ENCODE results near the gene ROR1. TPM values are rescaled to one million over a fixed set of nuclear protein-coding genes. Genes with fewer than 3 reads are reported as not detected.

Gene ROR1
- total and polyA plus RNA-seq, 2 donors (not counting 3 experiments of a cell fraction or from before 2014, with no cell fraction given): 2.6 to 3.5 TPM

DNA sequence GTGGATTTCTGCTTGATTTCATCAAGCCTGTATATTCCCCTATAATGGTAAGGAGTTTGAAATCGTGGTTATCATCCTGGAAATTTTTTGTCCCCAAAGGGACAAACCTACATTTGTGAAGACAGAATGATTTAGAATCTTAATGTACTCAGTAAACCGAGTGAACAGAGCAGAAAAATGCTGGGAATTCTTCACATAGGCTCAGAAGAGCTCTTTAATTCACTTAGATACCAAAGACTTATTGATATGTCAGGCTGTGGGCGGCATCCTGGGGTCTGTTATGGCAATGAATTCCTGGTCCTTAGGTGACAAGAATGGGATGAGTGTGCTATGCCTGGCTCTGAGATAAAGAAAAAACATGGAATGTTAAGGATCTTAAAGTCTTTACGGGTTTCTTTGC, 74.9 kb downstream of the ROR1 start:
- dilution Hi-C loops (cut with MboI; ENCODE audit: extremely low pct_ligation_motif_present, low sequenced_read_pairs) (no loop called here), intact Hi-C loops (cut with micrococcal nuclease) (loop anchor here (10.0 kb wide), 1 partner anchor 56 kb away; no protein-coding TSS in a partner anchor)
- POLR2A ChIA-PET: no interaction called here
- H3K9me3 ChIP-seq (replicated peaks; ENCODE audit: control insufficient read depth, insufficient read depth, low read length): no peaks in the 10 kb centered on the region
- no peak overlapping the region for H3K4me2 ChIP-seq (ENCODE audit: insufficient read depth, low read length)
- H4K20me1 ChIP-seq (replicated peaks; ENCODE audit: control insufficient read depth, extremely low read depth, insufficient read depth, low read length): no peaks in the 10 kb centered on the region
- DNase-seq (ENCODE audit: low read depth, low spot score) (no peak), FAIRE-seq (no peak)
- H3K36me3 ChIP-seq (ENCODE audit: control insufficient read depth in 2 of 2, extremely low read depth in 1 of 2, insufficient read depth in 2 of 2, low read length in 2 of 2): no peaks in the 10 kb centered on the region
- no peak overlapping the region for H3K4me3 ChIP-seq (replicated peaks in 1 of 3; ENCODE audit: insufficient read depth in 1 of 3, low read depth in 1 of 3, low read length in 3 of 3)
- H3K27ac ChIP-seq (ENCODE audit: insufficient read depth, low read depth, low read length): no peak overlapping the region
- H3K9me1 ChIP-seq (replicated peaks; ENCODE audit: control insufficient read depth, extremely low read depth, insufficient read depth, low read length): no peaks in the 10 kb centered on the region
- no TSS peak for BruUV-seq (replicated peaks)
- no peaks in the 10 kb centered on the region for H3K27me3 ChIP-seq (ENCODE audit: control insufficient read depth in 2 of 2, insufficient read depth in 2 of 2, low read length in 2 of 2)
- CTCF ChIA-PET: interaction anchor here (1.4 kb wide), 1 partner anchor 24 kb away, joined by 3 read pairs; no protein-coding TSS in a partner anchor
- H3K79me2 ChIP-seq (ENCODE audit: control insufficient read depth, insufficient read depth, low read length): no peaks in the 10 kb centered on the region
- no peak overlapping the region for H2AFZ ChIP-seq (ENCODE audit: low read depth, low read length)
- TF ChIP-seq, protein P1, sequence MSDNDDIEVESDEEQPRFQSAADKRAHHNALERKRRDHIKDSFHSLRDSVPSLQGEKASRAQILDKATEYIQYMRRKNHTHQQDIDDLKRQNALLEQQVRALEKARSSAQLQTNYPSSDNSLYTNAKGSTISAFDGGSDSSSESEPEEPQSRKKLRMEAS (IDR thresholded peaks at IDR 0.05; ENCODE audit: insufficient read depth, insufficient read length): no peak
- TF ChIP-seq POLR2A (IDR thresholded peaks at IDR 0.05; ENCODE audit: low read depth, low read length) (no peak), POLR2AphosphoS5 (IDR thresholded peaks at IDR 0.05; ENCODE audit: insufficient read depth, low read depth, low read length) (no peak), FOS (IDR thresholded peaks at IDR 0.05; ENCODE audit: borderline replicate concordance, insufficient read depth, low read length) (no peak)
- H3K4me1 ChIP-seq (ENCODE audit: control insufficient read depth, extremely low read depth, insufficient read depth, low read length): no peaks in the 10 kb centered on the region
- H3K9ac ChIP-seq (replicated peaks; ENCODE audit: extremely low read depth, insufficient read depth, low read length): no peak overlapping the region

DNA sequence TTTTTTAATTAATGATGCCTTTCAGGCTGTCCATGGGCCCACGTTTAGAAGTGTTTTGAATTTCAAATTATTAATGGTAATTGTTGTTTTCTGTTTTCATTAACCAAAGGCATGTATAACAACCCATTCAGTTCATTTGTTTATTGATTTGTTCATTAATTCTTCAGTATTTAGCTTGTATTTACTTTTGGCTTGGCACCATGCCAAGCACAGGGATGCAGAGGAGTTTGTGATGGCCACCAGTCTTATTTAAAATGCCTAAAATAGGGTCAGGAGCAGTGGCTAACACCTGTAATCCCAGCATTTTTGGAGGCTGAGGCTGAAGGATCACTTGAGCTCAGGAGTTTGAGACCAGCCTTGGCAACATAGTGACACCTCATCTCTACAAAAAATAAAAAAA, 75.3 kb downstream of the ROR1 start:
- H3K4me2 ChIP-seq (ENCODE audit: insufficient read depth, low read length): no peak overlapping the region
- dilution Hi-C loops (cut with MboI; ENCODE audit: extremely low pct_ligation_motif_present, low sequenced_read_pairs) (no loop called here), intact Hi-C loops (cut with micrococcal nuclease) (loop anchor here (10.0 kb wide), 1 partner anchor 56 kb away; no protein-coding TSS in a partner anchor)
- no peaks in the 10 kb centered on the region for H3K79me2 ChIP-seq (ENCODE audit: control insufficient read depth, insufficient read depth, low read length)
- TF ChIP-seq GATA2 (IDR thresholded peaks at IDR 0.05; ENCODE audit: insufficient read depth, insufficient read length, low read depth, low read length) (no peak), FOS (IDR thresholded peaks at IDR 0.05; ENCODE audit: borderline replicate concordance, insufficient read depth, low read length) (no peak), POLR2A (IDR thresholded peaks at IDR 0.05; ENCODE audit: low read depth, low read length) (no peak), EZH2 (IDR thresholded peaks at IDR 0.05; ENCODE audit: borderline replicate concordance, low read depth, low read length, severe bottlenecking) (no peak), JUN (IDR thresholded peaks at IDR 0.05; ENCODE audit: borderline replicate concordance, insufficient read depth, insufficient read length, low read depth) (no peak), POLR2AphosphoS5 (IDR thresholded peaks at IDR 0.05; ENCODE audit: insufficient read depth, low read depth, low read length) (no peak), MYC (IDR thresholded peaks at IDR 0.05; ENCODE audit: low read depth, low read length) (no peak)
- TF ChIP-seq, protein P2, sequence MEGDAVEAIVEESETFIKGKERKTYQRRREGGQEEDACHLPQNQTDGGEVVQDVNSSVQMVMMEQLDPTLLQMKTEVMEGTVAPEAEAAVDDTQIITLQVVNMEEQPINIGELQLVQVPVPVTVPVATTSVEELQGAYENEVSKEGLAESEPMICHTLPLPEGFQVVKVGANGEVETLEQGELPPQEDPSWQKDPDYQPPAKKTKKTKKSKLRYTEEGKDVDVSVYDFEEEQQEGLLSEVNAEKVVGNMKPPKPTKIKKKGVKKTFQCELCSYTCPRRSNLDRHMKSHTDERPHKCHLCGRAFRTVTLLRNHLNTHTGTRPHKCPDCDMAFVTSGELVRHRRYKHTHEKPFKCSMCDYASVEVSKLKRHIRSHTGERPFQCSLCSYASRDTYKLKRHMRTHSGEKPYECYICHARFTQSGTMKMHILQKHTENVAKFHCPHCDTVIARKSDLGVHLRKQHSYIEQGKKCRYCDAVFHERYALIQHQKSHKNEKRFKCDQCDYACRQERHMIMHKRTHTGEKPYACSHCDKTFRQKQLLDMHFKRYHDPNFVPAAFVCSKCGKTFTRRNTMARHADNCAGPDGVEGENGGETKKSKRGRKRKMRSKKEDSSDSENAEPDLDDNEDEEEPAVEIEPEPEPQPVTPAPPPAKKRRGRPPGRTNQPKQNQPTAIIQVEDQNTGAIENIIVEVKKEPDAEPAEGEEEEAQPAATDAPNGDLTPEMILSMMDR (IDR thresholded peaks at IDR 0.05; ENCODE audit: extremely low read depth in 1 of 2, insufficient read depth in 1 of 2, low read depth in 1 of 2, low read length in 2 of 2): no peak
- TF ChIP-seq, protein P1 (IDR thresholded peaks at IDR 0.05; ENCODE audit: insufficient read depth, insufficient read length): no peak
- FAIRE-seq (no peak), DNase-seq (ENCODE audit: low read depth, low spot score) (no peak)
- H3K36me3 ChIP-seq (ENCODE audit: control insufficient read depth in 2 of 2, extremely low read depth in 1 of 2, insufficient read depth in 2 of 2, low read length in 2 of 2): no peaks in the 10 kb centered on the region
- no peak overlapping the region for H3K9ac ChIP-seq (replicated peaks; ENCODE audit: extremely low read depth, insufficient read depth, low read length)
- no peak overlapping the region for H3K4me3 ChIP-seq (replicated peaks in 1 of 3; ENCODE audit: insufficient read depth in 1 of 3, low read depth in 1 of 3, low read length in 3 of 3)
- H3K27ac ChIP-seq (ENCODE audit: insufficient read depth, low read depth, low read length): no peak overlapping the region
- H4K20me1 ChIP-seq (replicated peaks; ENCODE audit: control insufficient read depth, extremely low read depth, insufficient read depth, low read length): no peaks in the 10 kb centered on the region
- H3K27me3 ChIP-seq (ENCODE audit: control insufficient read depth in 2 of 2, insufficient read depth in 2 of 2, low read length in 2 of 2): no peaks in the 10 kb centered on the region
- CTCF ChIA-PET: interaction anchor here (1.4 kb wide), 1 partner anchor 25 kb away, joined by 3 read pairs; no protein-coding TSS in a partner anchor
- no TSS peak for BruUV-seq (replicated peaks)
- H3K4me1 ChIP-seq (ENCODE audit: control insufficient read depth, extremely low read depth, insufficient read depth, low read length): no peaks in the 10 kb centered on the region
- POLR2A ChIA-PET: no interaction called here
- H2AFZ ChIP-seq (ENCODE audit: low read depth, low read length): no peak overlapping the region
- H3K9me1 ChIP-seq (replicated peaks; ENCODE audit: control insufficient read depth, extremely low read depth, insufficient read depth, low read length): no peaks in the 10 kb centered on the region
- no peaks in the 10 kb centered on the region for H3K9me3 ChIP-seq (replicated peaks; ENCODE audit: control insufficient read depth, insufficient read depth, low read length)

All from endothelial cell of umbilical vein (primary cell).